ENCODE results near the gene LRP4.

Gene LRP4

DNA sequence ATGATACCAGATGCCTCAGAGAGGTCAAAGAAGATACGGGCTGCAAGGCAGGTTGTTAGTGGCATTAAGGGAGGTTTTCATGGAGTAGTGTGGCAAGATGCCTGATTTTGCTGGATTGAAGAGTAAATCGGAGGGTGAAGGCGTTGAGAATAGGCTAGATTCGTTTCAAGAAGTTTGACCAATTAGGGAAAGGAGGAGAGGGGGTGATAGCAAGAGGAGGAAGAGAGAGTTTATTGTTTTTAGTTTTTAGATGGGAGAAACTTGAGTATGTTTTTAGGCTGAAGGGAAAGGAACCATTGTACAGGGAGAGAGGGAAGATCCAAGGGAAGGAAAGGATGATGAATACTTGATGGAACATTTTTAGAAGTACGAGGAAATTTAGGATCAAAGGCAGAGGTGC is 34.7 kb upstream of the LRP4 start:
- H3K27me3 ChIP-seq (ENCODE audit: insufficient read depth, insufficient read length) = no peaks in the 10 kb centered on the region
- DNase-seq (ENCODE audit: low read depth, low spot score) = no peak
- no peak overlapping the region for H3K4me3 ChIP-seq (ENCODE audit: insufficient read length, low read depth)
- no peaks in the 10 kb centered on the region for H3K36me3 ChIP-seq (ENCODE audit: insufficient read depth, insufficient read length, low read length)
- no peak overlapping the region for H3K9ac ChIP-seq (ENCODE audit: insufficient read length, low read depth)
- H3K4me1 ChIP-seq (ENCODE audit: insufficient read depth, insufficient read length) = no peaks in the 10 kb centered on the region
- H3K9me3 ChIP-seq (ENCODE audit: insufficient read depth, low read length) = no peaks in the 10 kb centered on the region
- TF ChIP-seq SUZ12 (IDR thresholded peaks at IDR 0.05; ENCODE audit: extremely low read depth, insufficient read depth, insufficient read length) (no peak), YY1 (IDR thresholded peaks at IDR 0.05; ENCODE audit: insufficient read depth, insufficient read length) (no peak), ZNF274 (IDR thresholded peaks at IDR 0.05; ENCODE audit: low read depth, low read length) (no peak)

- Histone ChIP-seq H3K36me3 (ENCODE audit: insufficient read depth, insufficient read length, low read length) (no peaks in the 10 kb centered on the region), H3K9ac (ENCODE audit: insufficient read length, low read depth) (no peak overlapping the region), H3K4me1 (ENCODE audit: insufficient read depth, insufficient read length) (no peaks in the 10 kb centered on the region), H3K9me3 (ENCODE audit: insufficient read depth, low read length) (no peaks in the 10 kb centered on the region), H3K27me3 (ENCODE audit: insufficient read depth, insufficient read length) (no peaks in the 10 kb centered on the region), H3K4me3 (ENCODE audit: insufficient read length, low read depth) (no peak overlapping the region)
- no peak for DNase-seq (ENCODE audit: low read depth, low spot score)
- TF ChIP-seq YY1 (IDR thresholded peaks at IDR 0.05; ENCODE audit: insufficient read depth, insufficient read length) = no peak
Observed at GRCh38 chr11:46952553-46952952, 34.2 kb upstream of the LRP4 start.

GRCh38 chr11:46951864-46952263 is 33.5 kb upstream of the LRP4 start:
- H3K9me3 ChIP-seq (ENCODE audit: insufficient read depth, low read length) = no peaks in the 10 kb centered on the region
- TF ChIP-seq YY1 (IDR thresholded peaks at IDR 0.05; ENCODE audit: insufficient read depth, insufficient read length) (no peak), ZNF274 (IDR thresholded peaks at IDR 0.05; ENCODE audit: low read depth, low read length) (no peak)
- no peaks in the 10 kb centered on the region for H3K4me1 ChIP-seq (ENCODE audit: insufficient read depth, insufficient read length)
- H3K36me3 ChIP-seq (ENCODE audit: insufficient read depth, insufficient read length, low read length) = no peaks in the 10 kb centered on the region
- DNase-seq (ENCODE audit: low read depth, low spot score) = no peak
- no peak overlapping the region for H3K9ac ChIP-seq (ENCODE audit: insufficient read length, low read depth)
- no peaks in the 10 kb centered on the region for H3K27me3 ChIP-seq (ENCODE audit: insufficient read depth, insufficient read length)
- H3K4me3 ChIP-seq (ENCODE audit: insufficient read length, low read depth) = no peak overlapping the region

DNA sequence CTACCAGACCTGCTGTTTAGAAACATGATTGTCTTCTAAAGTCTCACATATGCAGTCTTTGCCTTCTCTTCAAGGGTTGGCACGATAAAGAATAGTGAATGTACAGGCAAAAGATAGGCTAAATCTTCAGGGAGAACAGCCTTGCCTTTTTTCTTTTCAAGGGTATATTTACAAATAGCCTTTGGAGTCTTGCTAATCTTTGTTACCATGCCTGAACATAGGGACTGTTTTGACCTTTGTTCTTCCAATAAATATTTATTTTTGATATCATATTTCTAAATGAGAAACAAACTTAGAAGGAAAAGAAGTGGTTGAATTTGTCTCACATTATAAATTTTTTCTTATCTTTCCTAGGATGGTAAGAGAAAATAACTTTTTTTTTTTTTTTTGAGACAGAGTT is 30.9 kb upstream of the LRP4 start:
- no peaks in the 10 kb centered on the region for H3K36me3 ChIP-seq (ENCODE audit: insufficient read depth, insufficient read length, low read length)
- no peak for DNase-seq (ENCODE audit: low read depth, low spot score)
- H3K9me3 ChIP-seq (ENCODE audit: insufficient read depth, low read length) = no peaks in the 10 kb centered on the region
- no peak for TF ChIP-seq ZNF274 (IDR thresholded peaks at IDR 0.05; ENCODE audit: low read depth, low read length)
- TF ChIP-seq YY1 (IDR thresholded peaks at IDR 0.05; ENCODE audit: insufficient read depth, insufficient read length) = no peak
- TF ChIP-seq SUZ12 (IDR thresholded peaks at IDR 0.05; ENCODE audit: extremely low read depth, insufficient read depth, insufficient read length) = no peak
- no peaks in the 10 kb centered on the region for H3K27me3 ChIP-seq (ENCODE audit: insufficient read depth, insufficient read length)
- H3K4me3 ChIP-seq (ENCODE audit: insufficient read length, low read depth) = no peak overlapping the region
- H3K4me1 ChIP-seq (ENCODE audit: insufficient read depth, insufficient read length) = no peaks in the 10 kb centered on the region
- H3K9ac ChIP-seq (ENCODE audit: insufficient read length, low read depth) = no peak overlapping the region

GRCh38 chr11:46948378-46949131 is 30.2 kb upstream of the LRP4 start:
- Histone ChIP-seq H3K4me1 (ENCODE audit: insufficient read depth, insufficient read length) (no peaks in the 10 kb centered on the region), H3K9ac (ENCODE audit: insufficient read length, low read depth) (no peak overlapping the region), H3K36me3 (ENCODE audit: insufficient read depth, insufficient read length, low read length) (no peaks in the 10 kb centered on the region), H3K9me3 (ENCODE audit: insufficient read depth, low read length) (no peaks in the 10 kb centered on the region), H3K27me3 (ENCODE audit: insufficient read depth, insufficient read length) (no peaks in the 10 kb centered on the region), H3K4me3 (ENCODE audit: insufficient read length, low read depth) (no peak overlapping the region)
- DNase-seq (ENCODE audit: low read depth, low spot score) = no peak
- TF ChIP-seq SUZ12 (IDR thresholded peaks at IDR 0.05; ENCODE audit: extremely low read depth, insufficient read depth, insufficient read length) = no peak
- TF ChIP-seq ZNF274 (IDR thresholded peaks at IDR 0.05; ENCODE audit: low read depth, low read length) = no peak
- TF ChIP-seq YY1 (IDR thresholded peaks at IDR 0.05; ENCODE audit: insufficient read depth, insufficient read length) = no peak

DNA sequence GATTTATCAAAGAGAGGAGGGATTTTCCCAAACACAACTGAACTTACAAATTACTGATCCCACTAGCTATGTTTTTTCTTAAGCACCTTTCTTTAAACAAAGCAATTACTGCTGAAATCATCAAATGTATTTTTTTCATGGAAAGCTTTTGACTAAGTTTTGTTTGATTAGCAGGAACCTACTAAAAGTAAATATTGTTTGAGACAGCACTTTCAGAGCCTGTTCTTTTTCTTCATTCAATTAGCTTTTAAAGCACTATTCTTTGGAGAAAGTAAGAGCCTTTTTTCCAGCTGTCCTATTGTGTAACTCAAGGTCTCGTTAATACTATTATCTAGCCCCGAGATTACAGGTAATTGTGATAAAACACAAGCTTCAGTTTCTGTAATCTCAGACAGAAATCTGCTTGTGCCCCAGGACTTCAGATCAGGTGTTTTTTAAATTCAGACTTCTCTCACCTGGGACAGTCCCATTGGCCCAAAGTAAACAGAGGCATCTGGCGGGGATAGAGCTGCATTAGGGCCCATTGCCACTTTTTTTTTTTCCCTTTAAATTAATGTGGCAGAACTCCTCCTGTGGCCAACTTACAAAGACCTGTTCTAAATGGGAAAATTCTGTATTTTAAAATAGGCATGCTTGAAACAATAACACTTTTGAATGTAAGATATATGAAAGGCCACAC is 29.2 kb upstream of the LRP4 start:
- H3K4me1 ChIP-seq (ENCODE audit: insufficient read depth, insufficient read length) = no peaks in the 10 kb centered on the region
- TF ChIP-seq SUZ12 (IDR thresholded peaks at IDR 0.05; ENCODE audit: extremely low read depth, insufficient read depth, insufficient read length) = no peak
- TF ChIP-seq YY1 (IDR thresholded peaks at IDR 0.05; ENCODE audit: insufficient read depth, insufficient read length) = no peak
- no peak for TF ChIP-seq ZNF274 (IDR thresholded peaks at IDR 0.05; ENCODE audit: low read depth, low read length)
- no peak overlapping the region for H3K4me3 ChIP-seq (ENCODE audit: insufficient read length, low read depth)
- H3K36me3 ChIP-seq (ENCODE audit: insufficient read depth, insufficient read length, low read length) = no peaks in the 10 kb centered on the region
- no peaks in the 10 kb centered on the region for H3K27me3 ChIP-seq (ENCODE audit: insufficient read depth, insufficient read length)
- no peak overlapping the region for H3K9ac ChIP-seq (ENCODE audit: insufficient read length, low read depth)
- no peak for DNase-seq (ENCODE audit: low read depth, low spot score)
- no peaks in the 10 kb centered on the region for H3K9me3 ChIP-seq (ENCODE audit: insufficient read depth, low read length)

- TF ChIP-seq ZNF274 (IDR thresholded peaks at IDR 0.05; ENCODE audit: low read depth, low read length) (no peak), YY1 (IDR thresholded peaks at IDR 0.05; ENCODE audit: insufficient read depth, insufficient read length) (no peak), SUZ12 (IDR thresholded peaks at IDR 0.05; ENCODE audit: extremely low read depth, insufficient read depth, insufficient read length) (no peak)
- H3K9ac ChIP-seq (ENCODE audit: insufficient read length, low read depth) = no peak overlapping the region
- H3K9me3 ChIP-seq (ENCODE audit: insufficient read depth, low read length) = no peaks in the 10 kb centered on the region
- H3K4me1 ChIP-seq (ENCODE audit: insufficient read depth, insufficient read length) = no peaks in the 10 kb centered on the region
- DNase-seq (ENCODE audit: low read depth, low spot score) = no peak
- H3K27me3 ChIP-seq (ENCODE audit: insufficient read depth, insufficient read length) = no peaks in the 10 kb centered on the region
- peaks cover 5% of the 10 kb centered on the region for H3K36me3 ChIP-seq (ENCODE audit: insufficient read depth, insufficient read length, low read length)
- H3K4me3 ChIP-seq (ENCODE audit: insufficient read length, low read depth) = no peak overlapping the region
Observed at GRCh38 chr11:46944356-46945075, 26.2 kb upstream of the LRP4 start.
